ENCODE measurements around the gene EPHA10.
"Not testable (repeated sequence)": the region's sequence is repeated elsewhere in the genome, so short reads cannot be mapped to it uniquely, and the experiment has no call there.

Gene EPHA10

DNA sequence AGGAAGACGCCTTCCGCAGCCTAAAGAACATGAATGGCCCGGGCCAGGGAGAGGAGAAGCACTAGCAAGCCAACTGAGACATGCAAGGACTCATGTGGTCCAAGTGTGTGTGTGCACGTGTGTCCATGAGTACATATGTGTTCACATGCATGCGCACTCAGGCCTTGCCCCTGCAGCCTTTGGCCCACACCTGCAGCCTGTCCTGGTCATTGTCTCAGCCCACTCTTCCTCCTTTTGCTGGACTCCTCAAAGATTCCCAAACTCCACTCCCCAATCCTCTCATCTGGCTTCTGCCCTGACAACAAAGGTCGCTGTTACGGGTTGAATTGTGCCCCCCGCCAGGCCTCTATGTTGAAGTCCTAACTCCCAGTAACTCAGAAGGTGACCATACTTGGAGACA, 50.7 kb downstream of the EPHA10 start:
- DNase-seq: no peak

DNA sequence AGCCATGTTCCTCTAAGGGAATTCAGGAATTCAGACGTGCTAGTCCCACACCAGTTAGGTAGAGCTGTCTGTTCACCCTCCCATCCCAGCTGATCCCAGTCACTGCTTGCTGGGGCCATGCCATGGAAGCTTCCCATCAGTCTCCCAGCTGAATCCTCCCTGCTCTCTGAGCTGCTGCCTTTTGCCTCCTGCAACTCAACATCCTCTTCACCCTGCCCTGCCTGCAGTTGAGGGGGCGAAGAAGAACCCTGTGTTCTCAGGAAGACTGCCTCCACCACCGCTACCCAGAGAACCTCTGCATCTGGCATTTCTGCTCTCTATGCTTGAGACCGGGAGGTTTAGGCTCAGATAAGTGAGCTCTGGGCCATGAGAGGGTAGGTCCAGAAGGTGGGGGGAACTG, 56.4 kb downstream of the EPHA10 start:
- no peak for DNase-seq

DNA sequence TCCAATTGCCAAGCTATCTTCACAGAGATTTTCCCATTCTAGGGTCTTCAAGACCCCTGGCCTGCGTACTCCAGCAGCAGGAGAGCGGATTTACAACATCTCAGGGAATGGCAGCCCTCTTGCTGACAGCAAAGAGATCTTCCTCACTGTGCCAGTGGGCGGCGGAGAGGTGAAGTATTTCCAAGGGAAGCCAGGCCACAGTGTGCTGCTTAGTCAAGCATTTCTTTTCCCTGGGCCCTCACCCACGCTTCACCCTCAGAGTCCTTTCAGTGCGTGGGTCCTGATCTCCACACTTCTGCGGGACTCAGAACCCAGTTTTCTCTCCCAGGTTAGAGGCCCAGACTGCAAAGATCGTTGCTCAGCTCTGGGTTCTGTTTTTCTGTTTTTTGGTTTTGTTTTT, 59.5 kb downstream of the EPHA10 start:
- DNase-seq: no peak

DNA sequence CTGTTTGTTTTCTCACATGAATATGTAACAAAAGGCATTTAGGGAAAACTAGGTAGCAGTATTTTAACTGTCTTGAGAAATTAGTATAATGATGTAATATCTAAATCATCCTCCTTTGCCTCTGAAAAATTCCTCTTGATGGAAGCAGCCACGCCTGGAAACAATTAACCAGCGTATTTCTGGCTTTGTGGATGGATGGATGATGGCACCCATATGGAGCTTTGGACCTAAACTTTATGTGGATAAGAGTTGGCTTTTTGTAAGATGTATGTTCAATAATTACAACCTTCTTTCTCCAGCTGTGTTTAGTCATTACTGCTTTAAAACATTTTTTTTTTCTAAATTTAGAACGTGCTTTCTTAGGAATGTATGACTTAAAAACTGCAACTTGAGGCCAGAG, 60.0 kb downstream of the EPHA10 start:
- DNase-seq: no peak

DNA sequence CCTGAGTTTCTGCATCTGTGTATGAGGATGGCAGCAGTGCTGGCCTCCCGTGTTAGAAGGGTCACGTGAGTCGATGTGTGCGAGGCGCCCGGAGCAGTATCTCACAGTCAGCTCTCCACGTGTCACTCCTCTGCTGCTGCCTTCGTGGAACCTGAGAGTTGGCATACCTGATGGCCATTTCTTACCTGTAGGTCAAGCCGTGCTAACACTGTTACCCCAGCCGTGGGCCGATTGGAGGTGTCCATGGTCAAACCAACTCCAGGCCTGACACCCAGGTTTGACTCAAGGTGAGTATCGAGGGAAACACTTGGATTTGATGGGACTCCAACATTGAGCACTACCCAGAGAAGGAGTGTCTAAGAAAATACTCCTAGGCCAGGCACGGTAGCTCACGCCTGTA, 61.9 kb downstream of the EPHA10 start:
- DNase-seq: no peak

DNA sequence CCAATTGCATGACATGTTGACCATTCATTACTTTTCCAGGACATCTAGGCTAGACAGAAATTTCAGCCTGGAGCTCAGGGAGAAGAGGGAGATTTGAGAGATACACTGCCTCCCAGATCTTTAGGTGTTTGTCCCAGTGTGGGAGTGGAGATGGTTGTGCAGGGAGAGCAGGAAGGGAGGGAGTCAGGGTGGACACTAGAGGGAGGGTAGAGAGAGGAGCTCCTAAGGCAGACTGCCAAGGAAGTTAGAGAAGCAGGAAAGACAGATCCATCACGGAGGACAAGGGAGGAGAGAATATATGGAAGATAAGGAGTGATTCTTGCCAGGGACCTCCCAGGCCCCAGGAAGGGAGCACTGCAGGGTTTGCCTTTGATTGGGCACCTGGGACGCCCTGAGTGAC, 63.9 kb downstream of the EPHA10 start:
- DNase-seq: no peak

DNA sequence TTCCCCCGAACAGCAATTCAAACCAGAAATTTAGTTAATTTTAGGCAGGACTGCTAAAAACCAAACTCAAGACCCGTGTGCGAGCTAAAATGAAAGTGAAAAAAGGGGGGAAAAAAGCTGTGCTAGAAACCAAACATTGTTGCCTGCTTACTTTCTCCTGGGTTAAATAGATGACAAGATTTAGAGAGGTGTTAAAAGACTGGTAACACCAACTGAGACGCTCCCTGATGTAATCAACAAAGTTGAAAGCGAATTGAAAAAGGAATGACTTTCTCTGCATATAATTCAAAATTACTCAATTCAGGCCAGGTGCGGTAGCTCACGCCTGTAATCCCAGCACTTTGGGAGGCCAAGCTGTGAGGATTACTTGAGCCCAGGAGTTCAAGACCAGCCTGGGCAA, 65.8 kb downstream of the EPHA10 start:
- peak in 1 of 5 experiments; percentile 55 for DNase-seq

DNA sequence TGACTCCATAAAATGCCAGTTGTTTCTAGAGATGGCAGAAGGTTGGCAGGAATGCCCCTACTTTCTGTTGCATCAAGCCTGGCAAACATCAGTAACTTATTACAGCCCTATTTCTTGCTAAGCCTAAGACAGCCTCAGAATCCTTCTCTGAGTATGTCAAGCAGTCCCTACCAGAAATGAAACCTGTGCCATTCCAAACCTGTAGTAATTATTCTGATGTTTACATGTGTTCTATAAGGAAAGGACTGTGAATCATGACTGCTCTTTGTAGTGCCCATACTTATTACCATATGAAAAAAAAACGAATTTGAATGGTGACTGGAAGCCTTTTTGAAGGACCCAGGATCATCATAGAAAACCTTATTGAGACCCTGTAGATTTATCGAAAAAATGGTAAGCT, 67.2 kb downstream of the EPHA10 start:
- no peak for DNase-seq

DNA sequence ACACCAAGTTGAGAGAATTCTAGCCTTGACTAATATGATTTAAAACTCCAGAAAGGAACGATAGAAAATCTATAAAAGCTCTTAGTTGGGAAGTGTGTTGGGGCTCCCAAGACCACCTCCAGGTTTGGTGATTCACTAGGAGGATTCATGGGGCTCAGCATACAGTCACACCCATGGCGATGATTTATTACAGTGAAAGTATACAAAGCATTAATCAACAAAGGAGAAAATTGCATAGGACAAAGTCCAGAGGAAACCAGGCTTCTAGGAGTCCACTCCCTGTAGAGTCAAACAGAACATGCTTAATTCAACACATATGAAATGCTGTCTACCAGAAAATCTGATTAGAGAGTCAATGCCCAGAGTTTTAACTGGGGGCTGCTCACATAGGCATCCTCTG, 67.8 kb downstream of the EPHA10 start:
- no peak for DNase-seq

DNA sequence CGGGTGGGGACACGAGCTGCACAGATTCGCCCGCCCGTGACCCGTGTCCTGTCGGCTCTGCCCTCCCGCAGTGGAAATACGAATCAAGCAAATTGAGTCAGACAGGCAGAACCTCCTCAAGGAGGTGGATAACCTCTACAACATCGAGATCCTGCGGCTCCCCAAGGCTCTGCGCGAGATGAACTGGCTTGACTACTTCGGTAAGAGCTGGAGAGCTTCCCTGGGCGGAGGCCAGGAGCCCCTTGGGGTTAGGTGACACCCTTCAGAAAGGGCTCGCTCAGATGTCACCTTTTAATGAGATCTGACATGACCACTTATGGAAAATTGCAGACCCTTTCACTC, 72.1 kb downstream of the EPHA10 start:
- no peak for DNase-seq

DNA sequence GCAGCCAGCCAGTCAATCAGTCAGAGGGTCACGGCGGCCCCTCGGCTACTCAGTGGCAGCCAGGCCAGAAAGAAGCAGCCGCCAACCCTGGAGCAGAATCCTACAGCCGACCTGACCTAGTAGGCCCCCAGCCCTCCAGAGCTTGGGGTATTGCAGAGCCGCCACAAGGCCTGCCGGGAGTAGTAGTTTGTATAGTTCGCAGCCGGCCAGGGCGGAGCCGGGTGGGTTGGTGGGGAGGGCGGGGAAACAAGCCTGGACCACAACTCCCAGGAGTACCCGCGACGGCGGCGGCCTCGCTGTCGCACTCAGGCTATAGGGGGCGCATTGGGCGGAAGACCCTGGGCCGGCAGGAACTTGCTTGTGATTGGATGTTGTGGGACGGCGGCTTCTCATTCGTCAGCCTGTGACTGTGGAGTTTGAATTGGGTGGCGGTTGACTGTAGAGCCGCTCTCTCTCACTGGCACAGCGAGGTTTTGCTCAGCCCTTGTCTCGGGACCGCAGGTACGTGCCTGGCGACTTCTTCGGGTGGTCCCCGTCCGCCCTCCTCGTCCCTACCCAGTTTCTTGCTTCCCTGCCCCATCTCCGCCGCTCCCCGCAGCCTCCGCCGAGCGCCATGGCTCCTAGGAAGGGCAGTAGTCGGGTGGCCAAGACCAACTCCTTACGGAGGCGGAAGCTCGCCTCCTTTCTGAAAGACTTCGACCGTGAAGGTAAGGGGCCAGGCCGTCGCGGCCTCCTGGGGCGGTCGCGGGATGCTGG, 72.7 kb downstream of the EPHA10 start, which contains the start of gene CDCA8:
TSS of gene CDCA8 (plus strand) at position 439 of the 756 bp plus-strand sequence. CDS start at position 614, 175 bp downstream.
- peak; percentile 96 to 99 (median 98) for DNase-seq

DNA sequence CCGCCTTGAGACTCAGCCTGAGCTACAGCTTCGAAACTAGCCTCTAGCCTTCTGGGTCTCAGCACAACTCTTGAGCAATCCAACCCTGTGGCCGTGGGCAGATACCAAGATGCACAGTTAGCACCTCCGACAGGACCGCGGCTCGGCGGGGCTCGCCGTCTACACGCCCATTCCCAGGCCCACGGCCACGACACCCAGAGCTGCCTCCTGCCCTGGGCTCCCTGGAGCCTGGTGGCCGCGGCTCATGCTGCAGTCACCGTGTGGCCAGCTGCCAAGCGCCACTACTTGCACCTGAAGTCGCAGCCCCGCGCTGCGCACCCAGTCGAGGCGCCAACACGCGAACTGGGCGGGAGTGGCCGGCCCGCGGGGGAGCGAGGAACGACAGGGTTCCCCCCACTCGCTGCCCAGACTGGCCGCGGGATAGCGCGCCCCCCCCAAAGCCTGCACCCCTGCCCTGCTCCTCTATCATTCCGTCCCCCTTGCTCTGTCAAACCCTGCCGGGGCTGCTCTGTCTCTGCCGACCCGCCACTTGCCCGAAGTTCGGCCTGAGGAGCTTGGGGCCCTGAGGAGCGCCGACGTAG, 73.3 kb downstream of the EPHA10 start:
- peak in 2 of 5 experiments; percentile 14 to 48 for DNase-seq

DNA sequence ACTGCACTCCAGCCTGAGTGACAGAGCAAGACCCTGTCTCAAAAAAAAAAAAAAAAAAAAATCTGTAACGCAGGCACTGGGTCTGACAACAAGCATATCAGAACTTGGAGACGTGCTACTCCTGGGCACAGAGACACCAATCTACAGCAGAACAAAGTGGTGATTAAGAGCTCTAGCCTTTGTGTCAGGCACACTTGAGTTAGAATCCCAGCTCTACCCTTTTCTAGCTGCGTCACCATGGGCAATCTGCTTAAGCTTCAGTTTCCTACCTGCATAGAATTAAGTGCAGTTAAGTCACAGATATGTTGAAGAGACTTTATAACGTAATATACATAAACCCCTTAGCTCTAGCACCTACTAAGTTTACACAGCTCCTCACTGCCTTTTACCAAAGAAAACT, 76.0 kb downstream of the EPHA10 start:
- no peak for DNase-seq

DNA sequence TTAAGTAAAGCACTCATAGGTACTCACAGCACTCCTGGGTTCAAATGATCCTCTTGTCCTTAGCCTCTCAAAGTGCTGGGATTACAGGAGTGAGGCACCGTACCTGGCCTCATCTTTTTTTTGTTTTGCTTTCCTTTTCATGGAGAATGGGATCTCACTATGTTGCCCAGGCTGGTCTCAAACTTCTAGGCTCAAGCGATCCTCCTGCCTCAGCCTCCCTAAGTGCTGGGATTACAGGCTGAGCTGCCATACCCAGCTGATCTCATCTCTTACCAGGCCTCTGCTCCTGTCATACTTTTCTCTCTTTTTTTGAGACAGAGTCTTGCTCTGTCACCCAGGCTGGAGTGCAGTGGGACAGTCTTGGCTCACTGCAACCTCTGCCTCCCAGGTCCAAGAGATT, 77.2 kb downstream of the EPHA10 start:
- DNase-seq: not testable (repeated sequence)

DNA sequence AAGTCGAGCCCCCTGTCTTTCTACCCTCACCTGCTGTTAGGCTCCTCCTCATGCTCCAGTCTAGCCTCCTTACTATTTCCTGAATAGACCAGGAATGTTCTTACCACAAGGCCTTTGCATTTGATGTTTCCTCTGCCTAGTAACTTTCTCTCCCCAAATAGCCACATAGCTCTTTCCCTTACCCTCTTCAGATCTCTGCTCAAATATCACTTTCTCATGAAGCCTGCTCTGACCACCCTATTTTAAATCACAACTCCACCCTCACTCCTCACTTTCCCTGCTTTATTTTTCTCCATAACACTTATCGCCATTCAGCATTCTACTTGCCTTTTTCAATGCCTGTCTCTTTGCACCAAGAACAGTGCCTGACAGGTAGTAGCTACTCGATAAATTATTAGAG, 79.2 kb downstream of the EPHA10 start:
- DNase-seq: no peak

DNA sequence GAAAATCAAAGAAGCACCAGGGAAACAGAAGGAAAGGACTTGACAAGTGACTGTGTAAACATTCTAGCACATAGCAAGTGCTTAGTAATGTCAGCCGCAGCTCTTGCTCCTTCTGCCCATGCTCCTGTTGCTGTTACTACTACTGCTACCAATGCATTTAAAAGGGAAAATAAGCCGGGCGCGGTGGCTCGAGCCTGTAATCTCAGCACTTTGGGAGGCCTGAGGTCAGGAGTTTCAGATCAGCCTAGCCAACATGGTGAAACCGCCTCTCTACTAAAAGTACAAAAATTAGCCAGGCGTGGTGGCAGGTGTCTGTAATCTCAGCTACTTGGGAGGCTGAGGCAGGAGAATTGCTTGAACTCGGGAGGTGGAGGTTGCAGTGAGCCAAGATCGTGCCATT, 80.7 kb downstream of the EPHA10 start:
- not testable (repeated sequence) for DNase-seq

DNA sequence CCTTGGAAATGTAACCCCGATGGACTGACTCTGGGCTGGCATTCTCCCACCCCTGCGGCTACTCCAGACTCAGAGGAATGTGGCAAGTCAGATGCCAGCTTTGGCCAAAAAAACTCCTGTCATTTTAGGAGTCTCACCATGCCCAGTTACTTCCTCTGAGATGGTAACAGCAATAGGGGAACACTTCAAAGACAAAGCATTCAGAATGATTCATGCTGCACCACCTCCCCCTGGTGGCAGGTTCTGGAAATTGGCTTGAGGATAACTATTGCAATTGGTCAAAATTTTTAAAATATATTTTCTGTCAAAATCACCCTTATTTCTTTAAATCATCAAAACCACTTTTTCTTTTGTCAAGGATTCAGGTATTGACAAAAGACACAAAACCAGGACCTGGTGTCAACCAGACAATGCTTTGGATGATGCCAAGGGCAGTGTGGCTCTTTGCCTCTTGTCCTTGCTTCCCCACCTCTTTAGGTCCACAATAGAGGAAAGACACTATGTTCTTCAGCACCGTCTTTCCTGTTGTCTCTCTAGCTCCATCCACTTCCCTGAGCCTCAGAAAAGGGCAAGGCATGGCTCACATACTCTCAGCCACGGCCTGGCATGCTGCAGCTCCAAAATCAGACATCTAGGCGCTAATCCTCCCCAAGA, 82.5 kb downstream of the EPHA10 start:
- DNase-seq: peak; percentile 41 to 67 (median 64)

DNA sequence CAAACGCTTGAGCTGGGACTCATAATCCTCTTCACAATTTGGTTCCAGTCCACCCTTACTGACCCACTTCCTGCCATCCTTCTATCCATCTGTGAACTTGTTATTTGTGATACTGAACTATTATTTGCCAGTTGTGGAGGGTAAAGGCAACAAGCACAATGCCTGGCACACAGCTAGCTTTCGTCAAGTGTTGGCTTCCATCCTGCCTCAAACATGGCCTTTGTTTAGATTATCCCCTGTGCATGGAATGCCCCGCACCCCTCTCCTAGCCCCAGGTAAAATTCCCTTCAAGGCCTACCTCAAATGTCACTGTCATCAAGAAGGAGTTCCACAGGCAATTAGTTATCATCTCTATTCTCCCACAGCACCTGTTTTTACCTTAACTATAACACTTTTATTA, 84.0 kb downstream of the EPHA10 start:
- DNase-seq: no peak

DNA sequence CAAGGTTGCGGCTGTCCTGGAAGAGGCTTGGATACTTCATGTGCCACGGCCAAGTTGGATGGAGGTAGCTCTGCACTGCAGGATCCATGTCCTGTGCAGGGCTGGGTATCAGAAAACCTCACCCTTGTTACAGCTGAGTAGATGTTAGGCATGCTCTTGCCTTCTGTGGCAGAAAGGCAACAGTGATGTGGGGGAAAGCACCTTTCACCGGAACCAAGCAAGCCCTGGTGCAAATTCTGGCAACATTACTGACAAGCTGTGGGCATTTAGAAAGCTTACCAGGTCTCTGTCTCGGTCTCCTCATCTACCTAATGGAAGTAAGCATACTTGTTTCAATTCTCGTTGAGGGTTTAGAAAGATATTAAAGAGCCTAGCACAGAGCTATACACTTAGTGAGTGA, 87.1 kb downstream of the EPHA10 start:
- no peak for DNase-seq

DNA sequence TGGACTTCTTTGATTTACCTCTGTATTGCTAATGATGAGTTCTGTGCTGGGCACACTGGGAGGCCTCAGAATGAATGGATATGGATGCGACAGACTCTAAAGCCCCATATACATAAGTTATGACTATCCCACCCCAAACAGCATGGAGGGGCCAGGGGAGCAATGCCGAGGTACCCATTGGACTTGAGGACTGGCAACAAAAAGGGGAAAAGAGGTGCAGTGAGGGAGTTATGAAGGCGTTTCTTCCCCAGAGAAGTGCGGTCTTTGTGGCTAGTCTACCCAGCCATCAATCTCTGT, 87.8 kb downstream of the EPHA10 start:
- DNase-seq: no peak

DNA sequence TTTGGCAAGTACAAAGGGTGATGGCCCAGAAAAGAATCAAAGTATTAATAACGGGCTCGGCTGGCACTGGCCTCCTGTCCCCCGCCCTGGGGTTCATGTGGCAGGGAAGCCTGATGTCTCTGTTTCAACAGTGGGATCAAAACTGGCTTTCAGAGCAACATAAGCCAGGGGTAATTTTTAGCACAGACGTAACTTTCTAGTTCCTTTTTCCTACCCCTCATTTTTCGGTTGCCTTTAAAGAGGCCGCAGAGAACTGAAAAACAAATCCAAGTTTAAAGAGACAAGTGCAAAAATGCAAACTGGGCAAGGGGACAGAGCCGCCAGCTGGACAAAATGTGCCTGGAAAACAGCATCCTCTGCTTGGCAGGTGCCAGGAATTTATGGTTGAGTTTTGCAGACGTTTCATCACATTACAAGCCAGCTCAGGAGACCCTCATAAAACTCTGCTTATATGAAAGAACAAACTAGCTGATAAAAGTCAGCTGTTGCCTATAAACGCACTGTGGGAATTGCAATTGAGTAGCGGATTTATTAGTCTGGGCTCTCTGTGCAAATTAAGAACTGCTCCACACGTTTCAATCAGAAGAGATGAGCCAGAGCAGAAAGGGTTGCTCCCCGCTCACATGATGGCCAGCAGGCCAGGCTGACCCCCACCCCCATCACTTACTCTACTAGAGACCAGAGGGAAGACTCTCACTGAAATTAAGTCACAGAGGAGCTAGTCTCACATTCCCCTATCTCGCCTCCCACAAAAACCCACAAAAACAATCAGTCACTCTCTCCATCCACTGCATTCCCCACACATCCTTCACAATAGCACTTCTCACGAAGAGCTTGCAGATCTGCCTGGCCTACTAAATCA, 88.4 kb downstream of the EPHA10 start:
- DNase-seq: no peak

DNA sequence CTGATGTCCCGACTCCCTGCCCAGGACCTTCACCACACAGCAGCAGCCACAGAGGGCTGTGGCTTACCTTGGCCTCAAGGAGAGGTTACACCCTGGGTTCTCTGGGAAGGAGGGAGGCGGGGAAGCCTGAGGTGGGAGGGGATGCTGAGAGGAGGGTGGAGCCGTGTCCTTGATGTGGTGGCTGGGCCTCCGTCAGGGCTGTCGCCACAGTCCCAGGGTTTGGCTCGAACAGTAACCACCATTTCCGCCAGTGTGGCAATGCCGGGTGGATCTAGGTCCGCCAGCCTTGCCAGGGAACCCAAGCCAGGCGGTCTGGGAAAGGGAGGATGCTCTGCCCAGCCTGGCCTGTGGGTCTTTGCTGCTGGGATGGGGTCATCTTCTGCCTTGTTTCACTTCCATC, 91.0 kb downstream of the EPHA10 start:
- DNase-seq: peak in 4 of 5 experiments; percentile 36 to 78 (median 72)

DNA sequence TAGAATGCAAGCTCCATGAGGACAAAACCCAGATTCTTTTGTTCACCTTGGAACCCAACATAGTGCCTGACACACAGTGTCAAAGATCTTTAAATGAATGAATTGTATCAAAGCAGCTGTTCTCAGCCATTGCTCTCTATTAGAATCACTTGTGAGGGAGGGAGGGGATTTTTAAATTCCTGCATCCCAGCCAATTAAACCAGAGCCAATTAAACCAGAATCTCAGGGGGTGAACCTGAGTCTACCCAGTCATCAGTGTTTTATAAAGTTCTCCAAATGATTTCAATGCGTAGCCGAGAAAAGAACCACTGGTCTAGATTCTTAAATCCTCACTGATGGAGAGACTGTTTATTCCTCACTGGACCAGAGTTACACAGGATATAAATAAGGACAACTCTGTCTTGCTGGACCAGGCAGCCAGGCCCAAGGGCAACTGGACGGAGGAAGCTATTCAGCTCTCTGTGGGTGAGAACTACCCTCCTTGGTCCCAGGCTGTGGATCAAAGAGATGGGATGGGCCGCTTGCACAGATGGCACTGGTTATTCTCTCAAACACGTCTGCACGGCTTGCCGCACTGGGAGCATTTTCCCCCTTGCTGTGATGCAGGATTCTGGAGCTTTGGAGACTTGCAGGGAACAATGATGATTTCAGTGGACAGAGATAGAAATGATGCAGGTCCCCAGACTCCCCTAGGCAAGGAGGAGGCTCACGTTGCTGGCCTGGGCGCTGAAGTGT, 92.6 kb downstream of the EPHA10 start:
- DNase-seq: no peak

Measured in T-helper 2 cell (primary cell).